WTC11 (cell line): ENCODE data around the gene NRG3. TPM values are rescaled to one million over a fixed set of nuclear protein-coding genes. Genes with fewer than 3 reads are reported as not detected.

ENCODE experiments used
- ATAC-seq: fragments of 200-7000 bp; cut with Tn5 transposase; 2 replicates; pipeline ENCODE4 v1.10.0; 2021; ENCODE audit warnings: mild to moderate bottlenecking, moderate library complexity
- CTCF ChIA-PET: fragments of 300-600 bp; sonication (Branson Sonifier 250); formaldehyde crosslinking; loops from one replicate; lab custom pipeline; 2021; ENCODE audit warnings: antibody characterized with exemption; lab: Charles Lee
- POLR2A ChIA-PET: fragments of 350-600 bp; sonication (Branson Sonifier 250); formaldehyde crosslinking; loops from one replicate; lab custom pipeline; 2021; ENCODE audit warnings: antibody characterized with exemption; lab: Charles Lee
- DNase-seq: peaks from one replicate; pipeline ENCODE4 v3.0.0; 2021; ENCODE audit warnings: low spot score
- H3K27ac Mint-ChIP-seq: 2 replicates; pipeline ENCODE4 v1.8.0; 2021; ENCODE audit warnings: mixed read lengths
- H3K27me3 Mint-ChIP-seq: 2 replicates; pipeline ENCODE4 v1.8.0; 2021; ENCODE audit warnings: low read depth, mild to moderate bottlenecking, moderate library complexity, mixed read lengths
- H3K36me3 Mint-ChIP-seq: 2 replicates; pipeline ENCODE4 v1.8.0; 2021; ENCODE audit warnings: mixed read lengths
- H3K4me1 Mint-ChIP-seq: 2 replicates; pipeline ENCODE4 v1.8.0; 2022; ENCODE audit warnings: mixed read lengths
- H3K4me3 Mint-ChIP-seq: 2 replicates; pipeline ENCODE4 v1.8.0; 2021; ENCODE audit warnings: mild to moderate bottlenecking, moderate library complexity, mixed read lengths
- H3K9me3 Mint-ChIP-seq: 2 replicates; pipeline ENCODE4 v1.8.0; 2021; ENCODE audit warnings: mixed read lengths
- ATF1 ChIP-seq: sonication (generic); formaldehyde crosslinking; IDR thresholded peaks from 2 replicates; pipeline ENCODE4 v1.8.1; 2023; ENCODE audit warnings: mild to moderate bottlenecking, moderate library complexity, missing genetic modification reagents
- CTCF ChIP-seq: fragments of 200-600 bp; IDR thresholded peaks from 2 replicates; pipeline ENCODE4 v1.8.0; 2022; ENCODE audit warnings: antibody characterized with exemption
- E2F1 ChIP-seq: sonication (generic); formaldehyde crosslinking; IDR thresholded peaks from 2 replicates; pipeline ENCODE4 v1.8.0; 2022; ENCODE audit warnings: mild to moderate bottlenecking, missing genetic modification reagents
- E2F4 ChIP-seq: sonication (generic); formaldehyde crosslinking; IDR thresholded peaks from 2 replicates; pipeline ENCODE4 v1.8.1; 2022; ENCODE audit warnings: low read depth, mild to moderate bottlenecking, moderate library complexity, missing genetic modification reagents, borderline replicate concordance
- ELF4 ChIP-seq: sonication (generic); formaldehyde crosslinking; IDR thresholded peaks from 2 replicates; pipeline ENCODE4 v1.8.1; 2022; ENCODE audit warnings: low read depth, mild to moderate bottlenecking, moderate library complexity, missing genetic modification reagents
- ERG ChIP-seq: fragments of 250-450 bp; sonication (Bioruptor Pico); IDR thresholded peaks from 2 replicates; pipeline ENCODE4 v1.8.0; 2021; ENCODE audit warnings: mild to moderate bottlenecking
- FOXJ3 ChIP-seq: sonication (generic); formaldehyde crosslinking; IDR thresholded peaks from 2 replicates; pipeline ENCODE4 v1.9.0; 2021; ENCODE audit warnings: missing genetic modification reagents, mild to moderate bottlenecking, borderline replicate concordance
- FOXK1 ChIP-seq: sonication (generic); formaldehyde crosslinking; IDR thresholded peaks from 2 replicates; pipeline ENCODE4 v1.8.0; 2022; ENCODE audit warnings: mild to moderate bottlenecking, moderate library complexity, missing genetic modification reagents
- FOXP4 ChIP-seq: sonication (generic); formaldehyde crosslinking; IDR thresholded peaks from 2 replicates; pipeline ENCODE4 v1.8.0; 2022; ENCODE audit warnings: mild to moderate bottlenecking, missing genetic modification reagents
- GRHL2 ChIP-seq: fragments of 250-450 bp; sonication (Bioruptor Pico); IDR thresholded peaks from 2 replicates; pipeline ENCODE4 v1.8.0; 2022; ENCODE audit warnings: mild to moderate bottlenecking, moderate library complexity; ENCODE audit not compliant: insufficient replicate concordance, severe bottlenecking
- IRF1 ChIP-seq: sonication (generic); formaldehyde crosslinking; IDR thresholded peaks from 2 replicates; pipeline ENCODE4 v1.8.0; 2023; ENCODE audit warnings: missing genetic modification reagents
- IRF2 ChIP-seq: sonication (generic); formaldehyde crosslinking; IDR thresholded peaks from 2 replicates; pipeline ENCODE4 v1.8.0; 2022; ENCODE audit warnings: low read depth, missing genetic modification reagents, borderline replicate concordance
- NFE2L1 ChIP-seq: sonication (generic); formaldehyde crosslinking; IDR thresholded peaks from 2 replicates; pipeline ENCODE4 v1.8.1; 2023; ENCODE audit warnings: missing genetic modification reagents
- RORB ChIP-seq: fragments of 250-450 bp; sonication (Bioruptor Pico); IDR thresholded peaks from 2 replicates; pipeline ENCODE4 v1.9.0; 2021; ENCODE audit warnings: mild to moderate bottlenecking
- SMAD3 ChIP-seq: sonication (generic); formaldehyde crosslinking; IDR thresholded peaks from 2 replicates; pipeline ENCODE4 v1.8.0; 2022; ENCODE audit warnings: missing genetic modification reagents, mild to moderate bottlenecking, borderline replicate concordance
- SMAD4 ChIP-seq: sonication (generic); formaldehyde crosslinking; IDR thresholded peaks from 2 replicates; pipeline ENCODE4 v1.8.0; 2022; ENCODE audit warnings: mild to moderate bottlenecking, missing genetic modification reagents
- STAT6 ChIP-seq: sonication (generic); formaldehyde crosslinking; conservative IDR thresholded peaks from 2 replicates; pipeline ENCODE4 v1.8.1; 2023; ENCODE audit warnings: mild to moderate bottlenecking, low read depth, missing genetic modification reagents, moderate library complexity
- TEAD1 ChIP-seq: sonication (generic); formaldehyde crosslinking; IDR thresholded peaks from 2 replicates; pipeline ENCODE4 v1.8.0; 2022; ENCODE audit warnings: mild to moderate bottlenecking, missing genetic modification reagents
- ZNF317 ChIP-seq: sonication (generic); formaldehyde crosslinking; IDR thresholded peaks from 2 replicates; pipeline ENCODE4 v1.8.1; 2023; ENCODE audit warnings: low read depth, mild to moderate bottlenecking, moderate library complexity, missing genetic modification reagents, borderline replicate concordance
- ZNF671 ChIP-seq: fragments of 250-450 bp; sonication (Bioruptor Pico); IDR thresholded peaks from 2 replicates; pipeline ENCODE4 v1.8.0; 2021; ENCODE audit warnings: mild to moderate bottlenecking
- ZSCAN18 ChIP-seq: fragments of 250-450 bp; sonication (Bioruptor Pico); IDR thresholded peaks from 2 replicates; pipeline ENCODE4 v2.1.2; 2022; ENCODE audit warnings: mild to moderate bottlenecking, moderate library complexity
- total RNA-seq: library from RNA; stranded (reverse); gene quantifications from 3 replicates; pipeline ENCODE4 v1.2.3, GENCODE V29; 2021

The NRG3 gene
- total RNA-seq, 1 experiment from 2014 or later = 7.0 TPM

- TF ChIP-seq ELF4 (CRISPR knock-in tag) = no peak
- no peak for TF ChIP-seq FOXP4 (CRISPR knock-in tag)
- TF ChIP-seq STAT6 (CRISPR knock-in tag) = no peak
Measured at GRCh38 chr10:82084496-82084895, 209.5 kb downstream of the NRG3 start (continued).

GRCh38 chr10:82084904-82085303 lies 209.9 kb downstream of the NRG3 start:
- Mint-ChIP-seq H3K27ac (peak overlapping the region; percentile 28; the same call in 1 of the 2 replicates), H3K27me3 (no peaks in the 10 kb centered on the region), H3K9me3 (no peaks in the 10 kb centered on the region), H3K4me1 (no peaks in the 10 kb centered on the region), H3K4me3 (no peak overlapping the region), H3K36me3 (no peaks in the 10 kb centered on the region)
- ChIA-PET POLR2A (no interaction called here), CTCF (interaction anchor here (0.7 to 1.3 kb wide), 5 partner anchors 17 to 1003 kb away, joined by 3 to 4 read pairs (median 3); no protein-coding TSS in a partner anchor)
- ATAC-seq = peak; percentile 82
- TF ChIP-seq CTCF (0 out of 2 replicates have a peak, but pooled peaks have one; percentile 18), IRF2 (CRISPR knock-in tag) (no peak), IRF1 (CRISPR knock-in tag) (no peak)
- DNase-seq = no peak

- CTCF ChIA-PET = interaction anchor here (0.8 kb wide), 1 partner anchor 217 kb away, joined by 3 read pairs; no protein-coding TSS in a partner anchor
- ATAC-seq (peak; percentile 90), DNase-seq (peak; percentile 17)
- Mint-ChIP-seq H3K27ac (no peak overlapping the region), H3K9me3 (no peaks in the 10 kb centered on the region), H3K36me3 (no peaks in the 10 kb centered on the region), H3K27me3 (no peaks in the 10 kb centered on the region), H3K4me1 (peaks cover 7% of the 10 kb centered on the region), H3K4me3 (no peak overlapping the region)
- POLR2A ChIA-PET = no interaction called here
- TF ChIP-seq FOXK1 (CRISPR knock-in tag) = no peak
- TF ChIP-seq ERG = no peak
- no peak for TF ChIP-seq ZNF317 (CRISPR knock-in tag)
- no peak for TF ChIP-seq IRF2 (CRISPR knock-in tag)
- no peak for TF ChIP-seq RORB (CRISPR knock-in tag)
- TF ChIP-seq ATF1 (CRISPR knock-in tag) = no peak
- no peak for TF ChIP-seq ZNF671 (CRISPR knock-in tag)
- TF ChIP-seq E2F1 (CRISPR knock-in tag) = no peak
- no peak for TF ChIP-seq GRHL2
- TF ChIP-seq TEAD1 (CRISPR knock-in tag) = no peak
- TF ChIP-seq FOXJ3 (CRISPR knock-in tag) = no peak
- TF ChIP-seq SMAD4 (CRISPR knock-in tag) = no peak
- no peak for TF ChIP-seq SMAD3 (CRISPR knock-in tag)
- TF ChIP-seq NFE2L1 (CRISPR knock-in tag) = no peak
- no peak for TF ChIP-seq E2F4 (CRISPR knock-in tag)
- TF ChIP-seq ZSCAN18 (CRISPR knock-in tag) = no peak
Measured at GRCh38 chr10:82089327-82089726, 214.3 kb downstream of the NRG3 start.
